ENCODE data around the gene KLHL10. TPM values are rescaled to one million over a fixed set of nuclear protein-coding genes. Genes with fewer than 3 reads are reported as not detected.
A peak's percentile ranks its signal among the peaks of the same experiment; 100 is the strongest.

KLHL10 gene
- total and polyA plus RNA-seq, 8 donors: 0.06 to 0.43 (median 0.23) TPM; not detected in 2

- DNase-seq (no peak), ATAC-seq (no peak)
- Histone ChIP-seq H3K4me3 (no peak overlapping the region), H3K36me3 (no peaks in the 10 kb centered on the region), H3K4me1 (peaks cover 20 to 23% of the 10 kb centered on the region in 2 donors), H3K9me3 (no peaks in the 10 kb centered on the region), H3K27ac (no peak overlapping the region), H3K27me3 (no peaks in the 10 kb centered on the region)
- intact Hi-C loops (cut with DNase I): no loop called here
- TF ChIP-seq CTCF (IDR thresholded peaks at IDR 0.05): no peak
These were observed 41.3 kb upstream of the KLHL10 start for GRCh38 chr17:41796121-41796895.

GRCh38 chr17:41797377-41797776, 40.2 kb upstream of the KLHL10 start:
- ATAC-seq (no peak), DNase-seq (no peak)
- Histone ChIP-seq H3K36me3 (no peaks in the 10 kb centered on the region), H3K4me3 (no peak overlapping the region), H3K9me3 (no peaks in the 10 kb centered on the region), H3K27ac (no peak overlapping the region), H3K27me3 (no peaks in the 10 kb centered on the region), H3K4me1 (peaks cover 23 to 24% of the 10 kb centered on the region in 2 donors)
- no peak for TF ChIP-seq CTCF (IDR thresholded peaks at IDR 0.05)
- intact Hi-C loops (cut with DNase I): no loop called here

- Histone ChIP-seq H3K27me3 (no peaks in the 10 kb centered on the region), H3K4me3 (no peak overlapping the region), H3K27ac (no peak overlapping the region), H3K9me3 (no peaks in the 10 kb centered on the region), H3K4me1 (peaks cover 9 to 10% of the 10 kb centered on the region in 2 donors), H3K36me3 (no peaks in the 10 kb centered on the region)
- DNase-seq: no peak
- no peak for TF ChIP-seq CTCF (IDR thresholded peaks at IDR 0.05)
- intact Hi-C loops (cut with DNase I): no loop called here
- ATAC-seq: no peak
These were observed 38.3 kb upstream of the KLHL10 start for GRCh38 chr17:41799366-41799765.

- TF ChIP-seq CTCF (IDR thresholded peaks at IDR 0.05): no peak
- H3K4me3 ChIP-seq: no peak overlapping the region
- no peaks in the 10 kb centered on the region for H3K36me3 ChIP-seq
- peak in 3 of 4 donors; percentile 67 to 85 (median 75) for DNase-seq
- H3K9me3 ChIP-seq: no peaks in the 10 kb centered on the region
- no peak overlapping the region for H3K27ac ChIP-seq
- intact Hi-C loops (cut with DNase I): loop anchor here (2.0 to 10.0 kb wide), 2 partner anchors 62 to 66 kb away; partner anchors contain the start of gene HAP1 (in 1 of the 2)
- ATAC-seq: peak; percentile 85
- peaks cover 9 to 10% of the 10 kb centered on the region in 2 donors for H3K4me1 ChIP-seq
- H3K27me3 ChIP-seq: no peaks in the 10 kb centered on the region
These were observed 36.8 kb upstream of the KLHL10 start for GRCh38 chr17:41800601-41801373.
